GM12878 (cell line): ENCODE results near the gene ZBTB9. TPM values are rescaled to one million over a fixed set of nuclear protein-coding genes. Genes with fewer than 3 reads are reported as not detected.
A peak's percentile ranks its signal among the peaks of the same experiment; 100 is the strongest.

ENCODE experiments used
- CTCF ChIP-seq, 3 experiments: IDR thresholded peaks in 2 of 3; conservative IDR thresholded peaks in 1 of 3; 2 replicates each; pipeline ENCODE4 v1.5.1; 2011; ENCODE audit warnings: low read depth in 3 of 3, low read length in 3 of 3, mild to moderate bottlenecking in 3 of 3, control low read depth in 2 of 3, moderate library complexity in 2 of 3, inconsistent platforms in 1 of 3, mixed read lengths in 1 of 3; ENCODE audit not compliant: control insufficient read depth in 2 of 3, insufficient read depth in 1 of 3; ENCODE audit errors: extremely low read depth in 1 of 3
- ELK1 ChIP-seq: IDR thresholded peaks from 2 replicates; pipeline ENCODE4 v1.6.1; 2012; ENCODE audit warnings: low read depth, low read length, improper control_type of control experiment
- GATAD2B ChIP-seq: fragments of 450-650 bp; conservative IDR thresholded peaks from 2 replicates; pipeline ENCODE4 v1.6.1; 2017; ENCODE audit warnings: low read depth, mild to moderate bottlenecking, moderate library complexity
- HDAC6 ChIP-seq: fragments of 200-600 bp; sonication (generic); IDR thresholded peaks from one replicate; pipeline ENCODE4 v1.8.0; 2017; ENCODE audit warnings: antibody characterized with exemption; ENCODE audit not compliant: unreplicated experiment
- HDGF ChIP-seq: fragments of 450-650 bp; IDR thresholded peaks from 2 replicates; pipeline ENCODE4 v1.6.1; 2016; ENCODE audit warnings: antibody characterized with exemption
- IKZF2 ChIP-seq, 2 experiments: fragments of 450-650 bp; IDR thresholded peaks; 2 replicates each; pipeline ENCODE4 v1.6.1; 2017; ENCODE audit warnings: mild to moderate bottlenecking in 2 of 2, moderate library complexity in 2 of 2
- MLLT1 ChIP-seq: fragments of 450-650 bp; IDR thresholded peaks from 2 replicates; pipeline ENCODE4 v1.6.1; 2016; ENCODE audit warnings: mild to moderate bottlenecking
- MTA2 ChIP-seq: fragments of 450-650 bp; IDR thresholded peaks from 2 replicates; pipeline ENCODE4 v1.6.1; 2016; ENCODE audit warnings: low read depth, mild to moderate bottlenecking, moderate library complexity
- NFXL1 ChIP-seq: fragments of 450-650 bp; IDR thresholded peaks from 2 replicates; pipeline ENCODE4 v1.6.1; 2017; ENCODE audit warnings: antibody characterized with exemption, mild to moderate bottlenecking, borderline replicate concordance
- POU2F2 ChIP-seq: IDR thresholded peaks from 3 replicates; pipeline ENCODE4 v1.6.1; 2011; ENCODE audit warnings: low read depth, mild to moderate bottlenecking, low read length, borderline replicate concordance
- TARDBP ChIP-seq: IDR thresholded peaks from 2 replicates; pipeline ENCODE4 v1.6.1; 2016; ENCODE audit warnings: borderline replicate concordance
- ZBTB33 ChIP-seq: fragments of 450-650 bp; IDR thresholded peaks from 2 replicates; pipeline ENCODE4 v1.6.1; 2017; ENCODE audit warnings: mild to moderate bottlenecking
- ZBTB40 ChIP-seq: fragments of 450-650 bp; IDR thresholded peaks from 2 replicates; pipeline ENCODE4 v1.6.1; 2016; ENCODE audit warnings: mild to moderate bottlenecking, moderate library complexity, borderline replicate concordance
- ZNF592 ChIP-seq: fragments of 450-650 bp; IDR thresholded peaks from 2 replicates; pipeline ENCODE4 v1.6.1; 2017; ENCODE audit warnings: mild to moderate bottlenecking, moderate library complexity
- polyA plus RNA-seq, 11 experiments: library from polyadenylated mRNA; depleted of rRNA in 4 of 11; unstranded in 6 of 11; stranded (reverse) in 5 of 11; fragments of >200 nt; fragmentation: Nextera tagmentation in 4 of 11; fragmentation: Illumina TruSeq in 1 of 11; extraction: Ambion mirVana in 4 of 11; extraction: Trizol in 1 of 11; gene quantifications; 1 replicate in 1 of 11; 2 replicates in 10 of 11; pipeline versions ENCODE4 v1.2.1 to v1.2.3, GENCODE V29; 2011 to 2016; ENCODE audit warnings: inconsistent platforms in 2 of 11, missing spikeins in 2 of 11, low read depth in 1 of 11
- total RNA-seq, 4 experiments: library from RNA; depleted of rRNA in 3 of 4; stranded (reverse); fragments of >200 nt in 3 of 4; fragmentation: Illumina TruSeq in 1 of 4; extraction: Trizol in 1 of 4; gene quantifications; 2 replicates each; pipeline versions ENCODE4 v1.2.1 to v1.2.3, GENCODE V29; 2013 to 2021

Gene ZBTB9
- total and polyA plus RNA-seq, 10 of the 15 experiments (the other 5 are each of a cell fraction or from before 2014, with no cell fraction given), result 1.5 to 12.7 (median 6.9) TPM

GRCh38 chr6:33418690-33419291 is 35.6 kb upstream of the ZBTB9 start (continued):
- TF ChIP-seq ZNF592, result no peak
- TF ChIP-seq MLLT1, result no peak
- no peak for TF ChIP-seq POU2F2
- no peak for TF ChIP-seq ELK1
- no peak for TF ChIP-seq GATAD2B
- TF ChIP-seq NFXL1, result no peak
- no peak for TF ChIP-seq TARDBP
- no peak for TF ChIP-seq HDAC6
- 0 out of 2 replicates have a peak, but pooled peaks have one; percentile 42 for TF ChIP-seq MTA2
- peak in 1 of 2 experiments; percentile 6; a peak in 1 of 4 replicates for TF ChIP-seq IKZF2 (IDR thresholded peaks at IDR 0.05)
- TF ChIP-seq ZBTB33, result no peak
- no peak for TF ChIP-seq CTCF (IDR thresholded peaks at IDR 0.05 in 2 of 3, conservative IDR thresholded peaks at IDR 0.05 in 1 of 3; ENCODE audit: control insufficient read depth in 2 of 3, extremely low read depth in 1 of 3, insufficient read depth in 1 of 3, low read depth in 3 of 3, low read length in 3 of 3)
- no peak for TF ChIP-seq HDGF
- no peak for TF ChIP-seq ZBTB40
